ENCODE measurements around the gene EPHA4.
"Not testable (repeated sequence)": the region's sequence is repeated elsewhere in the genome, so short reads cannot be mapped to it uniquely, and the experiment has no call there.

Gene EPHA4

GRCh38 chr2:221539246-221539645, 32.9 kb downstream of the EPHA4 start:
- DNase-seq (ENCODE audit: low spot score) = no peak

DNA sequence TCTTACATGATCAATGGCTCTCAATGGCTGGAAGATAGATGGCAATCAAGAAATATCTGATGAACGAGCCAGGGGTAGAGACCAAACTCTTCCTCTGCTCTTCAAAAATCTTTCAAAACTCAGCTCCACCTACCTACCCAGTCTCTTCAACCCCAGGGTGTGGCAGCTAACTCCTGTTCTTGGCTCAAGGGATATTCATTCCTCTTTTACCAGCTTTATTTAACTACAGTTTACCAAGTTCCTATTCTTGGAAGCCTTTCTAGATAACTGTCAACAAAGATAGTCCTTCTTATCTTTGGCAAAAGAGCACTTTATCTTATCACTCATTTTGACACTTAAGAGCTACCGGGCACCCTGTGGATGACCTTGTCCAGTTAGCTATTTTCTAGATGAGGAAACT, 36.3 kb downstream of the EPHA4 start:
- DNase-seq (ENCODE audit: low spot score) = no peak

- no peak for DNase-seq (ENCODE audit: low spot score)
Observed at GRCh38 chr2:221533299-221533698, 38.8 kb downstream of the EPHA4 start.

- DNase-seq (ENCODE audit: low spot score) = no peak
Observed at GRCh38 chr2:221532641-221533040, 39.5 kb downstream of the EPHA4 start.

- no peak for DNase-seq (ENCODE audit: low spot score)
Observed at GRCh38 chr2:221530653-221531037, 41.5 kb downstream of the EPHA4 start.

- DNase-seq (ENCODE audit: low spot score) = no peak
Observed at GRCh38 chr2:221529943-221530652, 42.0 kb downstream of the EPHA4 start.

GRCh38 chr2:221529177-221529942, 42.7 kb downstream of the EPHA4 start:
- no peak for DNase-seq (ENCODE audit: low spot score)

GRCh38 chr2:221527776-221528309, 44.3 kb downstream of the EPHA4 start:
- DNase-seq (ENCODE audit: low spot score) = no peak

DNA sequence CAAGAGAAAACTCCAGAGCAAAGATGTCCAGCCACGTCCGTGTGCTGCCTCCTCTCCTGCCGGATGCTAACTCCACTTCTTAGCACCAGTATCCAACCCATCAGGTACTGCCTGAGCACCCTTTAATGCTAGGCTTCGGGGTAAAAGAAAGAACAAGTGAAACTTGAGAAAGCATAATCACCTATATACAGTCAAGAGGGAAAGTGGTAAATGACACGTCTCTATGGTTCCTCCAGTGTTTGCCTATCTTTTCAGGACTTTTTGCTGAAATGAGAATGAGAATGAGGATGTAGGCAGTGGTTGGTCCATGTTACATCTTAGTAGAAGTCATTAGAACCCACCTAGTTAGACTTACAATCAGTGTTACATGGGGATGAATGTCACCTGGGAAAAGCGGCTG, 47.9 kb downstream of the EPHA4 start:
- no peak for DNase-seq (ENCODE audit: low spot score)

- DNase-seq (ENCODE audit: low spot score) = no peak
Observed at GRCh38 chr2:221521233-221521845, 50.8 kb downstream of the EPHA4 start.

GRCh38 chr2:221518935-221519625, 53.0 kb downstream of the EPHA4 start:
- peak; percentile 84 for DNase-seq (ENCODE audit: low spot score)

GRCh38 chr2:221518201-221518934, 53.7 kb downstream of the EPHA4 start:
- peak; percentile 40 for DNase-seq (ENCODE audit: low spot score)

DNA sequence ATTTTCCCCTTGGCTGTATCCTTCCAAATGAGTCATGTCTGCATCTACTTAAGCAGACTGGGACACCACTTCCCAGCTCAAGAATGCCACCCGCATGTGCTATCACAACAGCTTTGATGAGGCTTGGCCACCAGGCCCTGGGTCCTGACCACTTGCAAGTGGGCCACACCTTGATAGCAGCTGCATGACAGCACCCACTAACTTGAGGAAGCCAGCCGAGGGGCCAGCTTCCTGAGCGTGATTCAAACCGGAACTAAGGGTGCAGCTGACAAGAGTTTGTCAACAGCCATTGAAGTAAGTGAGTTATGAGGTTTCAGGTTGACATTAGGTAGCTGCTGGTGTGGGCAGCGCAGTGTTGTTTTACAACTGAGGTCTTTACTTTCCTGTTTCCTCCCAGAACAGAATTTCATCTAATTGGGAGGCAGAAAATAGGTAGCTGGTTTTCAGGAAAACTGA, 54.4 kb downstream of the EPHA4 start:
- DNase-seq (ENCODE audit: low spot score) = no peak

- DNase-seq (ENCODE audit: low spot score) = no peak
Observed at GRCh38 chr2:221517146-221517695, 54.9 kb downstream of the EPHA4 start.

GRCh38 chr2:221515864-221516263, 56.2 kb downstream of the EPHA4 start:
- DNase-seq (ENCODE audit: low spot score) = no peak

- peak; percentile 68 for DNase-seq (ENCODE audit: low spot score)
Observed at GRCh38 chr2:221514305-221515040, 57.6 kb downstream of the EPHA4 start.

DNA sequence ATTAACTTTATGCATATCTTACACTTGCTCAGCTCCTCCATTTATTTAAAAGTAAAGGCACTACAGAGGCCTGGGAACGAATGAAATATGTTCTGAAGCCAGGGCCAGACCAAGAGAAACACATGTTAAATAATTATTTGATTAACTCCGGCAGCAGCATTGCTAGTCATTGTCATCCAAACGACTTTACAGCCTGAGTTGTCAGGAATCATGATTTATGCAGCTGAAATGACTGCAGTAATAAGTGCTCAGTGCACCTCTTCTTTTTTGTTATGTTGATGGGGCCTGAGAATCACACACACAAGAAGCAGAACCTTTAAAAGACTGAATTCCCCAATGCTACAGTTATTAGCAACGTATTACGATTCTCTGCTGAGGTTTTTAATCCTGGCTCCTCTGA, 58.9 kb downstream of the EPHA4 start:
- no peak for DNase-seq (ENCODE audit: low spot score)

DNA sequence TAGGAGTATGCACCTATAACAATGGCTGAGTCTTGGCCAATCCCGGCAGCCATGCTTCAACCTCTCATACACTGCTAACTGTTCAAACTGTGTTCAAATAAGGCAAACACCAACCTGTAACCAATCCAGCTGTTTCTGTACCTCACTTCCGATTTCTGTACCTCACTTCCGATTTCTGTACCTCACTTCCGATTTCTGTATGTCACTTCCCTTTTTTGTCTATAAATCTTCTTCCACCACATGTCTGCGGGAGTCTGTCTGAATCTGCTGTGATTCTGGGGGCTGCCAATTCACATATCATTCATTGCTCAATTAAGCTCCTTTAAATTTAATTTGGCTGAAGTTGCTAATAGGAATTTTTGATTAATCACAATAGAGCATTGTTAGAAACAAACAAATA, 60.8 kb downstream of the EPHA4 start:
- DNase-seq (ENCODE audit: low spot score) = not testable (repeated sequence)

DNA sequence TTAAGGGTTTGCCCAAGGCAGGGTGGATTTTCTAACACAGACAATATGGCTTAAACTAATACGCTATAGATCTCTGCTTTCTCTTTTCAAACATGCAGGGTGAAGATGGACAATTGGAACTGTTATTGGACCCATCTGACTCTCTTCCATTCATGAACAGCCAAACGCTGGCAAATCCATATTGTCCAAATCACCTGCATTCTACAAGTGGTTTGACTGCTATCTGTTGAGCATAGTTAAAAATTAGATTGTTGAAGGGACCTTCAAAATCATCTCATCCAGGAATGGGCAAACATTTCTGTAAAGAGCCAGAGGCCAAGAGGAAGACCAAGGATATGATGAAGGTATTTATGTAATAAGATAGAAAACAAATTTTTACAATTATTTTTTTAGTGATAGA, 65.6 kb downstream of the EPHA4 start:
- no peak for DNase-seq (ENCODE audit: low spot score)

GRCh38 chr2:221505605-221506004, 66.5 kb downstream of the EPHA4 start:
- no peak for DNase-seq (ENCODE audit: low spot score)
